PC-3 (cell line): ENCODE data around the gene B4GALT2. TPM values are rescaled to one million over a fixed set of nuclear protein-coding genes. Genes with fewer than 3 reads are reported as not detected.

Source experiments
- ATAC-seq: fragments of 200-7000 bp; cut with Tn5 transposase; 2 replicates; pipeline ENCODE4 v1.9.1; 2020; ENCODE audit warnings: mild to moderate bottlenecking, moderate library complexity
- BruUV-seq: library from RNA; stranded (reverse); fragments of 400-500 nt; replicated peaks from 2 replicates; lab custom pipeline; 2021; lab: Mats Ljungman, UMichigan
- CTCF ChIA-PET: fragments of 300-600 bp; sonication (Branson Sonifier 250); formaldehyde crosslinking; loops from one replicate; lab custom pipeline; 2022; ENCODE audit warnings: antibody characterized with exemption; lab: Charles Lee
- POLR2A ChIA-PET: fragments of 300-600 bp; sonication (Branson Sonifier 250); formaldehyde crosslinking; loops from one replicate; lab custom pipeline; 2022; ENCODE audit warnings: antibody characterized with exemption; ENCODE audit not compliant: unreplicated experiment; lab: Charles Lee
- DNase-seq: peaks from one replicate; pipeline ENCODE4 v3.0.0-alpha.2; 2015
- H2AFZ ChIP-seq: fragments of 300-600 bp; sonication (generic); 2 replicates; pipeline ENCODE4 v1.6.0; 2016; ENCODE audit warnings: antibody characterized with exemption, low read length
- H3F3A ChIP-seq: fragments of 300-600 bp; sonication (generic); one replicate; pipeline ENCODE4 v1.6.0; 2017; ENCODE audit warnings: antibody characterized with exemption, low read length, control low read depth, mild to moderate bottlenecking; ENCODE audit not compliant: unreplicated experiment
- H3K27ac ChIP-seq: fragments of 300-600 bp; sonication (generic); 2 replicates; pipeline ENCODE4 v1.5.1; 2016; ENCODE audit warnings: mild to moderate bottlenecking, low read length
- H3K27me3 ChIP-seq: fragments of 300-600 bp; sonication (generic); 2 replicates; pipeline ENCODE4 v1.6.1; 2016; ENCODE audit warnings: low read length, mixed read lengths
- H3K36me3 ChIP-seq: fragments of 300-600 bp; sonication (generic); 2 replicates; pipeline ENCODE4 v1.6.1; 2016; ENCODE audit warnings: low read depth, mixed run types, low read length, mixed read lengths
- H3K4me1 ChIP-seq: fragments of 300-600 bp; sonication (generic); 2 replicates; pipeline ENCODE4 v1.5.1; 2016; ENCODE audit warnings: low read length; ENCODE audit not compliant: insufficient read depth
- H3K4me2 ChIP-seq: fragments of 300-600 bp; sonication (generic); 2 replicates; pipeline ENCODE4 v1.6.0; 2016; ENCODE audit warnings: low read length
- H3K4me3 ChIP-seq: fragments of 300-600 bp; sonication (generic); 2 replicates; pipeline ENCODE4 v1.5.1; 2016; ENCODE audit warnings: mild to moderate bottlenecking, low read length, mixed read lengths
- H3K79me2 ChIP-seq: fragments of 300-600 bp; sonication (generic); 2 replicates; pipeline ENCODE4 v1.6.1; 2017; ENCODE audit warnings: low read length, mixed read lengths
- H3K9ac ChIP-seq: fragments of 300-600 bp; sonication (generic); 2 replicates; pipeline ENCODE4 v1.6.0; 2016; ENCODE audit warnings: mild to moderate bottlenecking, low read length
- H3K9me2 ChIP-seq: fragments of 300-600 bp; sonication (generic); replicated peaks from 2 replicates; pipeline ENCODE4 v1.6.1; 2016; ENCODE audit warnings: mixed run types, low read length, mixed read lengths
- H3K9me3 ChIP-seq: fragments of 300-600 bp; sonication (generic); 2 replicates; pipeline ENCODE4 v1.6.1; 2016; ENCODE audit warnings: low read length, mixed read lengths
- H4K20me1 ChIP-seq: fragments of 300-600 bp; sonication (generic); 2 replicates; pipeline ENCODE4 v1.6.1; 2016; ENCODE audit warnings: low read length, mixed read lengths
- EZH2 ChIP-seq: fragments of 300-600 bp; sonication (generic); IDR thresholded peaks from one replicate; pipeline ENCODE4 v1.6.1; 2017; ENCODE audit warnings: antibody characterized with exemption, mild to moderate bottlenecking, low read length; ENCODE audit not compliant: unreplicated experiment
- EZH2phosphoT487 ChIP-seq: fragments of 300-600 bp; sonication (generic); IDR thresholded peaks from 2 replicates; pipeline ENCODE4 v1.6.1; 2018; ENCODE audit warnings: mild to moderate bottlenecking, antibody characterized with exemption, low read length, borderline replicate concordance
- intact Hi-C: fragments of 100-400 bp; cut with micrococcal nuclease; formaldehyde crosslinking; loops from 2 replicates; pipeline ENCODE4 v1.9.0; 2023
- total RNA-seq: library from RNA; depleted of rRNA; stranded (reverse); fragments of >200 nt; gene quantifications from 2 replicates; pipeline ENCODE4 v1.2.3, GENCODE V29; 2014
- TF ChIP-seq, protein P1 (sequence below): fragments of 300-600 bp; sonication (generic); conservative IDR thresholded peaks from 2 replicates; pipeline ENCODE4 v1.5.1; 2017; ENCODE audit warnings: antibody characterized with exemption, low read depth, mild to moderate bottlenecking, low read length

The B4GALT2 gene
- total RNA-seq, 1 experiment from 2014 or later = 103 TPM

DNA sequence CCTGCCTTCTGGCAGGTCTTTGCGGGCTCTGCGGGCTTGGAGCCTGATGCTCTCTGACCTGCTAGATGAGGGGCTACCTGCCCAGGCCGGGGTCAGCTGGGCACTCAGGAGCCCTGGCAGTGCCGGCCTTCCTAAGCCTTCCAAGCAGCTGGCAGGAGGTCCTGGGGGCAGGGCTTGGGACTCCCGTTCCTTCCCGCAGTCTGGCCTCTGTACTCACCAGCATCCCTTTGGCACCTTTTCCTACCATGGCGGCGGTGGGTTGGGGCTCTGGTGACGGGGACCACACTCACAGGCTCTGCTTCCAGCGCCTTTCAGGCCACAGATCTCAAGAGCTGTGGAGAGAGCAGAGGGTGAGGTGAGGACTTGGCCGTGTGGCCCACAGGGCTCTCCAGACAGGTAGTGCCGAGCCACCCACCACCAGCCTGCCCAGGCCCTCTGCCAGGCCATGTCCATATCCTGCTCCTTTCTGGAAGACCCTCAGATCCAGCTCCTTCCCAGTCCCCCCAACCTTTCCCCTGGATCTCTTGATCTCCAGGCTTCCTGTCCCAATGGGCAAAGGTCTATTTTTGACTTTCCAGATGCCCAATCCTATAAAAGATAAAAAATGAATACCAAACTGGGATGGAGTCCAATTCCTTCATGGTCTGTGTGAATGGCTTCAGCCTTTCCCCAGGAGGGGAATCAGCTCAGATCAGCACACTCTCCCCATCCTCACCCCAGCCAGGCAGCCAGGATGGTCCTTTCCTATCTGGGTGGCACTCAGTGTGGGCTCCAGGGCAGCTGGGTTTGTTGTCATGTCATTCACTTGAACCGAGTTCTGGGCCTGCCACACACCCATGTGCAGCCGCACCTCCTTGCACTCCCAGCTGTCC, 45.3 kb downstream of the B4GALT2 start:
- no peak overlapping the region for H2AFZ ChIP-seq

DNA sequence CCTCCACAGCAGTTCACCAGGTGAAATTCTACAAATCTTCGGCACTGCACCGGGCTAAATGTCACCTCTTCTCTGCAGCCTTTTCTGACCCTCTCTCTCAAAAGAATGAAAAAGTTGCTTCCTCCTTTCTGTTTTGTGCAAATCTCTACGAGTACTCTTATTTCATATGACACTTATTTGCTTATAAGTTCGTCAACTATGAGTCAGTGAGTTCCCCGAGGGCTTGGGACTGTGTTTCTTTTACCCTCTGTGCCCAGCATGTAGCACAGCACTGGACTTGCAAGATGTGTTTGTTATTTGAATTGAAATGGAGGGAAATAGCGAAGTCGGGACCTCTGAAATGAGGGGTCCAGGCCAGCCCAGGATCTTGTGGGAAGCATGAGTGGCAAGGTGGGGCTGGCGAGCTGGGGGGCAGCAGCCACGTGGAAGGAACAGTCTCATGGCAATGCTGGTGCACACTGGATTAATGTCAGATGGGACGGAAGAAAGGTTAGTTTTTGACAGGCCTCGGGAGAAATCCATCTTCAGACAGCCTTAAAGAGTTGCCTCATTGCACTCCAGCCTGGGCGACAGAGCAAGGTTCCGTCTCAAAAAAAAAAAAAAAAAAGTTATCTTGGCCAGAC, 46.0 kb downstream of the B4GALT2 start:
- Histone ChIP-seq H3K9me2 (no peaks in the 10 kb centered on the region), H4K20me1 (no peaks in the 10 kb centered on the region), H3K9ac (peak overlapping the region; percentile 83), H3F3A (peaks cover 3% of the 10 kb centered on the region), H3K4me2 (peak overlapping the region; percentile 89), H3K4me3 (peak overlapping the region; percentile 56), H3K4me1 (peaks cover 58% of the 10 kb centered on the region), H3K27ac (peak overlapping the region; percentile 98), H3K9me3 (no peaks in the 10 kb centered on the region), H2AFZ (no peak overlapping the region), H3K27me3 (no peaks in the 10 kb centered on the region), H3K36me3 (no peaks in the 10 kb centered on the region), H3K79me2 (peaks cover 24% of the 10 kb centered on the region)
- no TSS peak for BruUV-seq
- ATAC-seq (peak; percentile 73), DNase-seq (peak; percentile 94)
- intact Hi-C loops = loop anchor here (1.0 kb wide), 1 partner anchor 20 kb away; no protein-coding TSS in a partner anchor
- ChIA-PET POLR2A (no interaction called here), CTCF (no interaction called here)
- TF ChIP-seq EZH2phosphoT487 = no peak
- no peak for TF ChIP-seq EZH2
- TF ChIP-seq, protein P1, sequence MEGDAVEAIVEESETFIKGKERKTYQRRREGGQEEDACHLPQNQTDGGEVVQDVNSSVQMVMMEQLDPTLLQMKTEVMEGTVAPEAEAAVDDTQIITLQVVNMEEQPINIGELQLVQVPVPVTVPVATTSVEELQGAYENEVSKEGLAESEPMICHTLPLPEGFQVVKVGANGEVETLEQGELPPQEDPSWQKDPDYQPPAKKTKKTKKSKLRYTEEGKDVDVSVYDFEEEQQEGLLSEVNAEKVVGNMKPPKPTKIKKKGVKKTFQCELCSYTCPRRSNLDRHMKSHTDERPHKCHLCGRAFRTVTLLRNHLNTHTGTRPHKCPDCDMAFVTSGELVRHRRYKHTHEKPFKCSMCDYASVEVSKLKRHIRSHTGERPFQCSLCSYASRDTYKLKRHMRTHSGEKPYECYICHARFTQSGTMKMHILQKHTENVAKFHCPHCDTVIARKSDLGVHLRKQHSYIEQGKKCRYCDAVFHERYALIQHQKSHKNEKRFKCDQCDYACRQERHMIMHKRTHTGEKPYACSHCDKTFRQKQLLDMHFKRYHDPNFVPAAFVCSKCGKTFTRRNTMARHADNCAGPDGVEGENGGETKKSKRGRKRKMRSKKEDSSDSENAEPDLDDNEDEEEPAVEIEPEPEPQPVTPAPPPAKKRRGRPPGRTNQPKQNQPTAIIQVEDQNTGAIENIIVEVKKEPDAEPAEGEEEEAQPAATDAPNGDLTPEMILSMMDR = no peak

More for the DNA sequence above, 45.3 kb downstream of the B4GALT2 start:
- peaks cover 53% of the 10 kb centered on the region for H3K4me1 ChIP-seq
- H3K79me2 ChIP-seq = peaks cover 20% of the 10 kb centered on the region
- peak overlapping the region; percentile 83 for H3K9ac ChIP-seq
- H3K27ac ChIP-seq = peak overlapping the region; percentile 98
- POLR2A ChIA-PET = no interaction called here
- no peak for DNase-seq
- H3K9me3 ChIP-seq = no peaks in the 10 kb centered on the region
- no peaks in the 10 kb centered on the region for H4K20me1 ChIP-seq
- no TSS peak for BruUV-seq
- no peaks in the 10 kb centered on the region for H3K36me3 ChIP-seq
- CTCF ChIA-PET = no interaction called here
- ATAC-seq = peak; percentile 24; the same call in 1 of the 2 replicates
- H3K9me2 ChIP-seq = no peaks in the 10 kb centered on the region
- peak overlapping the region; percentile 56 for H3K4me3 ChIP-seq
- peak overlapping the region; percentile 89 for H3K4me2 ChIP-seq
- intact Hi-C loops = no loop called here
- peaks cover 3% of the 10 kb centered on the region for H3F3A ChIP-seq
- no peaks in the 10 kb centered on the region for H3K27me3 ChIP-seq
- TF ChIP-seq, protein P1 = no peak
- TF ChIP-seq EZH2 (no peak), EZH2phosphoT487 (no peak)
